ENCODE data around the gene FHIT.

DNA sequence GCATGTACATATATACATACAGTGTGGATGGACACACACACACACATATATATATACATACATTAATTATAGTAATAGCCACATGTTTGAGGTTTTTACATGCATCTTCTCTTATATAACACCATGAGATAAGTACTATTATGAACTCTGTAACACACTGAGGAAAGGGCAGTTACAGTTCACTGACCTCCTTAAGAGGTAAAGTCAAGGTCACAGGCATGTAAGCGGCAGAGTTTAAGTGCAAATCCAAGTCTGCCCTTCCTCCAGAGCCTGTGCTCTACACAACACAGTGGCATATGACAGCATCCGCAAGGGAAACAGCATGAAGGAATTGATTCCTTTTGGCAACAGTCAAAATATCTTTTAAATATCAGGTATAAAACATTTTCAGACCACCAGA is 26.4 kb downstream of the FHIT start:
- TF ChIP-seq, protein P1, sequence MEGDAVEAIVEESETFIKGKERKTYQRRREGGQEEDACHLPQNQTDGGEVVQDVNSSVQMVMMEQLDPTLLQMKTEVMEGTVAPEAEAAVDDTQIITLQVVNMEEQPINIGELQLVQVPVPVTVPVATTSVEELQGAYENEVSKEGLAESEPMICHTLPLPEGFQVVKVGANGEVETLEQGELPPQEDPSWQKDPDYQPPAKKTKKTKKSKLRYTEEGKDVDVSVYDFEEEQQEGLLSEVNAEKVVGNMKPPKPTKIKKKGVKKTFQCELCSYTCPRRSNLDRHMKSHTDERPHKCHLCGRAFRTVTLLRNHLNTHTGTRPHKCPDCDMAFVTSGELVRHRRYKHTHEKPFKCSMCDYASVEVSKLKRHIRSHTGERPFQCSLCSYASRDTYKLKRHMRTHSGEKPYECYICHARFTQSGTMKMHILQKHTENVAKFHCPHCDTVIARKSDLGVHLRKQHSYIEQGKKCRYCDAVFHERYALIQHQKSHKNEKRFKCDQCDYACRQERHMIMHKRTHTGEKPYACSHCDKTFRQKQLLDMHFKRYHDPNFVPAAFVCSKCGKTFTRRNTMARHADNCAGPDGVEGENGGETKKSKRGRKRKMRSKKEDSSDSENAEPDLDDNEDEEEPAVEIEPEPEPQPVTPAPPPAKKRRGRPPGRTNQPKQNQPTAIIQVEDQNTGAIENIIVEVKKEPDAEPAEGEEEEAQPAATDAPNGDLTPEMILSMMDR (IDR thresholded peaks at IDR 0.05) = no peak
- no peak for TF ChIP-seq POLR2A (IDR thresholded peaks at IDR 0.05)

Measured in Peyer's patch (tissue), 4 donors.